ENCODE data around the gene TNNT3. TPM values are rescaled to one million over a fixed set of nuclear protein-coding genes. Genes with fewer than 3 reads are reported as not detected.

Gene TNNT3
- total RNA-seq, 1 donor, result not detected

GRCh38 chr11:1892116-1892515, 27.4 kb upstream of the TNNT3 start:
- Histone ChIP-seq H3K4me2 (ENCODE audit: insufficient read depth, low read length) (no peak overlapping the region), H3K9me3 (ENCODE audit: low read depth, low read length) (no peaks in the 10 kb centered on the region), H3K27ac (ENCODE audit: low read depth, low read length) (no peak overlapping the region), H3K36me3 (ENCODE audit: insufficient read depth, low read length) (no peaks in the 10 kb centered on the region), H3K79me2 (ENCODE audit: insufficient read depth, low read length) (no peaks in the 10 kb centered on the region), H3K27me3 (ENCODE audit: insufficient read depth, low read length) (peaks cover 7% of the 10 kb centered on the region), H3K4me3 (ENCODE audit: insufficient read depth, low read length) (no peak overlapping the region), H2AFZ (ENCODE audit: low read length) (no peak overlapping the region), H4K20me1 (ENCODE audit: insufficient read depth, low read length) (no peaks in the 10 kb centered on the region), H3K4me1 (ENCODE audit: insufficient read depth, low read length) (no peaks in the 10 kb centered on the region)
- no peak for DNase-seq (ENCODE audit: insufficient read length, low spot score, missing footprints)
- no peak for TF ChIP-seq CTCF (IDR thresholded peaks at IDR 0.05; ENCODE audit: extremely low read depth, low read depth, low read length)

GRCh38 chr11:1892558-1892957, 26.9 kb upstream of the TNNT3 start:
- no peak overlapping the region for H3K4me2 ChIP-seq (ENCODE audit: insufficient read depth, low read length)
- H3K27me3 ChIP-seq (ENCODE audit: insufficient read depth, low read length), result peaks cover 11% of the 10 kb centered on the region
- no peaks in the 10 kb centered on the region for H3K79me2 ChIP-seq (ENCODE audit: insufficient read depth, low read length)
- H3K36me3 ChIP-seq (ENCODE audit: insufficient read depth, low read length), result no peaks in the 10 kb centered on the region
- no peaks in the 10 kb centered on the region for H4K20me1 ChIP-seq (ENCODE audit: insufficient read depth, low read length)
- H3K9me3 ChIP-seq (ENCODE audit: low read depth, low read length), result no peaks in the 10 kb centered on the region
- no peak overlapping the region for H2AFZ ChIP-seq (ENCODE audit: low read length)
- H3K4me1 ChIP-seq (ENCODE audit: insufficient read depth, low read length), result no peaks in the 10 kb centered on the region
- H3K27ac ChIP-seq (ENCODE audit: low read depth, low read length), result no peak overlapping the region
- DNase-seq (ENCODE audit: insufficient read length, low spot score, missing footprints), result no peak
- no peak for TF ChIP-seq CTCF (IDR thresholded peaks at IDR 0.05; ENCODE audit: extremely low read depth, low read depth, low read length)
- no peak overlapping the region for H3K4me3 ChIP-seq (ENCODE audit: insufficient read depth, low read length)

GRCh38 chr11:1893581-1894359, 25.7 kb upstream of the TNNT3 start:
- Histone ChIP-seq H3K27me3 (ENCODE audit: insufficient read depth, low read length) (peaks cover 17% of the 10 kb centered on the region), H2AFZ (ENCODE audit: low read length) (no peak overlapping the region), H3K36me3 (ENCODE audit: insufficient read depth, low read length) (no peaks in the 10 kb centered on the region), H3K9me3 (ENCODE audit: low read depth, low read length) (no peaks in the 10 kb centered on the region), H3K79me2 (ENCODE audit: insufficient read depth, low read length) (no peaks in the 10 kb centered on the region), H3K4me3 (ENCODE audit: insufficient read depth, low read length) (no peak overlapping the region), H4K20me1 (ENCODE audit: insufficient read depth, low read length) (no peaks in the 10 kb centered on the region), H3K4me1 (ENCODE audit: insufficient read depth, low read length) (no peaks in the 10 kb centered on the region), H3K4me2 (ENCODE audit: insufficient read depth, low read length) (no peak overlapping the region), H3K27ac (ENCODE audit: low read depth, low read length) (no peak overlapping the region)
- DNase-seq (ENCODE audit: insufficient read length, low spot score, missing footprints), result no peak
- no peak for TF ChIP-seq CTCF (IDR thresholded peaks at IDR 0.05; ENCODE audit: extremely low read depth, low read depth, low read length)

GRCh38 chr11:1894759-1895158, 24.7 kb upstream of the TNNT3 start:
- Histone ChIP-seq H3K27ac (ENCODE audit: low read depth, low read length) (no peak overlapping the region), H3K4me2 (ENCODE audit: insufficient read depth, low read length) (no peak overlapping the region), H4K20me1 (ENCODE audit: insufficient read depth, low read length) (no peaks in the 10 kb centered on the region), H2AFZ (ENCODE audit: low read length) (no peak overlapping the region), H3K4me3 (ENCODE audit: insufficient read depth, low read length) (no peak overlapping the region), H3K9me3 (ENCODE audit: low read depth, low read length) (no peaks in the 10 kb centered on the region), H3K27me3 (ENCODE audit: insufficient read depth, low read length) (peaks cover 22% of the 10 kb centered on the region), H3K36me3 (ENCODE audit: insufficient read depth, low read length) (no peaks in the 10 kb centered on the region), H3K79me2 (ENCODE audit: insufficient read depth, low read length) (no peaks in the 10 kb centered on the region), H3K4me1 (ENCODE audit: insufficient read depth, low read length) (no peaks in the 10 kb centered on the region)
- no peak for DNase-seq (ENCODE audit: insufficient read length, low spot score, missing footprints)
- TF ChIP-seq CTCF (IDR thresholded peaks at IDR 0.05; ENCODE audit: extremely low read depth, low read depth, low read length), result no peak
